Measurements from ENCODE around the gene ARAP2. TPM values are rescaled to one million over a fixed set of nuclear protein-coding genes. Genes with fewer than 3 reads are reported as not detected.

The ARAP2 gene
- polyA plus RNA-seq, 10 donors: 0.73 to 4.2 (median 1.1) TPM

DNA sequence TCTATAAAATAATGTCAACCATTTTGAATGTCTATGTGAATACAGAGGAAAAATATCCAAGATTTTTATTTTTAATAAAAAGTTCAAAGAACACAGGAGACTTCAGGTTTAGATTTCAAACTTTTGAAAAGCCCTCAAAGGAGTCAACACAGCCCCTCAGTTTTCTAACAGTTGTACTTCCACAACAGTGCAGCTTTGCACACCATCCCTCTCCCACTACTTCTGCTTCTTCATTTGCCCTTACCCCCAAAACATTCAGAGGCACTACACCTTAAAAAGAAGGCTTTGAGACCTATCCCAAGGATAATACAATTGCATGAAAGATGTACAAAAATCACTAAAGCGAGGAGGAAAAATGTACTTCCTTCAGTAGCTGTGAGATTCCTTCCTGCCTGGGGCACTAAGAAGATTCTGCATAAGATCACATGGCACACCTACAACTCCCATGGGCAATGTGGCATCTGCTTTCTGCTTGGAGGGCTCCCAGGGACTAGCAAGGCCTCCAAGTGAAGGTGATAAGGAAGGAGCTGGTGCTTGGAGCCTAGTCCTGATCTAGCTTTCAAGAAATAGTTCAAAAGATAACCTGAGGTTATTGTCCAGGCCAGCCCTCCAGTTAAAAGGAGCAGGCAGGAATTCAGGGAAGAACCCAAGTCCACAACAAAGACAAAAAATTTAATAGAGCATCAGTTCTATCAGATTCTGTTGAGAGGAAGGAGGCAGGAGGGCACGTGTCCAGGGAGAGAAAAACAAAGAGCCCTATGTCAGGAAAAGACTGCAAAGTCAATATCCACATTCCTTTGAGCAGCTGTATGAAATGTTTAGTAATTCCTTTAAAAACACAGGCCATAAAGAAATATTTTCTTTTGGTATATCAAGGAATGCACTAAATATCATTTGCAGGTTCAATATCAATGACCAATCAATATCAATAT lies 19.1 kb downstream of the ARAP2 start:
- DNase-seq: no peak

DNA sequence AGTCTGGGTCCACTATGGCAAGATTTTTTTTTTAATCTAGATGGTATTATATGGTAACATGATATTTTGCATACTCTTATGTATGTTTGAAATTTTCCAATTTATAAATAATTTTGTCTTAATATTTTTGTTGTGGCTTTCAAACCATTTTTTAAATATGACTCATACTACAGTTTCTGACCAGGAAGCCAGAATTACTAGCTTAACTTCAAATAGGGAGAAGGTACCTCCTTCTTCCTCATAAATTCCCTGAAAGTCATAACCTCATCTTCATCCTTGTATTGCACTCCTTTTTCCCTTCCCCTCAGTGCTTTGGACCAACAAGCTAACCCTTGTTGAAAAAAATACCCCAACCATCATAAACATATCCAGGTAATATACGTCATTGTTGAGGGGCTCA lies 21.6 kb downstream of the ARAP2 start:
- no peak for DNase-seq

DNA sequence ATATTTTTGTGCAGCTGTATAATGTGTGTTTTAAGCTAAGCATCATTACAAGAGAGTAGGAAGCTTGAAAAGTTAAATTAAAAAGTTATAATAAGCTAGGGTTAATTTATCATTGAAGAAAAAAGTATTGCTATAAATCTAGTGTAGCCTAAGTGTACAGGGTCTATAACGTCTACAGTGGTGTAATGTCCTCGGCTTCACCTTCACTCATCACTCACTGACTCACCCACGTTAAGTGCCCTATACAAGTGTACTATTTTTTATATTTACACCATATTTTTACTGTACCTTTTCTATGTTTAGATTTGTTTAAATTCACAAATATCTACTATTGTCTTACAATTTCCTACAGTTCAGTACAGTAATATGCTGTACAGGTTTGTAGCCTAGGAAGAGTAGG lies 23.5 kb downstream of the ARAP2 start:
- no peak for DNase-seq

DNA sequence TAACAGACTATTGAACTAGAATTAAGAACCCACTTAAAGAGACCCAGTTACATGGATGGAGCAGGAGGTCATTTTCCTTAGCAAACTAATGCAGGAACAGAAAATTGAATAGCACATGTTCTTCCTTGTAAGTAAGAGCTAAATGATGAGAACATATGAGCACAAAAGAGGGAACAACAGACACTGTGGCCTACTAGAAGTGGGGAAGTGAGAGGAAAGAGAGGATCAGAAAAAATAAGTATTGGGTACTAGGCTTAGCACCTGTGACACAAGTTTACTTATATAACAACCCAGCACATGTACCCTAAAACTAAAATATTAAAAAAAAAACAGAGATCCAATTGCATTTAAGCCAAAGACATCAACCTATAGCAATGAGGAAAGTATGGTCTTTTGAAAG lies 26.2 kb downstream of the ARAP2 start:
- DNase-seq: no peak

DNA sequence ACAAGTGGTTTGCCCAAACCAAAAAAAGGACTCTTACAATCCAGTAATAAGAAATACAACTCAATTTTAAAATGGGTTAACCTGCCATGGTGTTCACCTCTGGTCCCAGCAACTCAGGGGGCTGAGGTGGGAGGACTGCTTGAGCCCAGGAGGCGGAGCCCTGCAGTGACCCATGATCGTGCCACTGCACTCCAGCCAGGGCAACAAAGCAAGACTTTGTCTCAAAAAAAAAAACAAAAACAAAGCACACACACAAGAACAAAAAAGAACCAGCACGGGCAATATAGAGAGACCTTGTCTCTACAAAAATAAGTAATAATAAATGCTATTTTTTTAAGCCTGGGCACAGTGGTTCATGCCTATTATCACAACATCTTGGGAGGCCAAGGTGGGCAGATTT lies 28.7 kb downstream of the ARAP2 start:
- DNase-seq: no peak

DNA sequence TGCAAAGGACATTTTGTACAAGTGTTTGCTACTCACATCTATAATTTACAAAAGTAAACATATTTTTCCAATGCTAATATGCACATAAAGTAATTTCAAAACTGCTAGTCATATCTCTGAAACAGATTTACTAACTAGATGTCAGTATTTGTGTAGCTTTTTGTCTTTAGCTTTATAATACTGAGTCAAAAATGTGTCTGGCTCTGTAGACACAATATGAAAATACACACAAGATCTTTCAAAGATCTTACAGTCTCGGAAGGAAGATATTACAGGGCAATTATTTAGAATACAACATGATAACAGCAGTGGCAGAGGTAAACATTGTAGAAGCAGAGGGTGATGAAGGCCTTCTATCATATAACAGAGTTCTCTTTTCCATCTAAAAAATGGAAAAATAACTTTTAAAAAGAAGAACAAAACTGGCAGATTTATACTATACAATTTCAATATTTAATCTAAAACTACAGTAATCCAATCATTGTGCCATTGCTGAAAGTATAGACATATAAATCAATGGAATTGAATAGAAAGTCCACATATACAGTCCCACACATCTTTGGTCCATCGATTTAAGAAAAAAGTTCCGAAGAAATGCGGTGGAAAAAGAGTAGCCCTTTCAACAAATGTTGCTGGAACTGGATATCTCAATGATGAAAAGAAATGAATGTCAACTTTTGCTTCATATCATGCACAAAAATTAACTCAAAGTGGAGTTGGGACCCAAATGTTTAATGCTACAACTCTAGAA lies 29.4 kb downstream of the ARAP2 start:
- no peak for DNase-seq

DNA sequence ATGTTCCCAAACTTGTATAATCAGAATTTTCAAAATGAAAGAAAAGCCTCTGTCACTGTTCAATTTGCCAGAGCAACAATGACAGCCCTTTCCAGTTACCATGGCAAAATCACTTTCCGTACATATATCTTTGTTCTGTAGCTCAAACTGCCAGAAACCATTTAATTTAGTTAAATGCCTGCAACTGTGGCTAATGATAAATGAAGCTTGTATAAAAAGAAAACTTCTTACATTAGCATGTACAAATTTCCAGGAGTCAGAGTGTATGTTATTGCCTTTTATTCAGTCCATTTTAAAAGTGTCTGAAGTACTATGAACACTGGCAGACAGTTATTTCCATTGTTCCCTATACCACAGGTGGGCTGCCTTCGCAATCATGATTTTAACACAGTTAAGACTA lies 30.3 kb downstream of the ARAP2 start:
- DNase-seq: no peak

DNA sequence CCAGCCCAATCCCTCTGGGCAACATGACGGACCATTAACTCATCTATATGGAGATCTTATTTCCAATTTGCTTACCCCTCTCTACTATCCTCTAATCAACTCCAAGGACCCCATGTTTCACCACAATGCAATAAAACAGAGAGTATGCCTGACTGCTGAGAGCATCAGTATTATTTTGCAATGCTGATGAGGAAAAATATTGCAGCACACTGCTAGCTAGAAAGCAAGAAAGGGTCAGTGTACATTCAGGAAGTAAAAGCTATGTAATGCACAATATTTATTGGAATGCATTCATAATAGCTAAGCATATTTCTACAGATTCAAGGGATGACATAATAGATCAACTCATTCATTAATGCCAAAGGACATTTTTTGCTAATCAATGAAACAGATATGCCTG lies 33.2 kb downstream of the ARAP2 start:
- DNase-seq: no peak

DNA sequence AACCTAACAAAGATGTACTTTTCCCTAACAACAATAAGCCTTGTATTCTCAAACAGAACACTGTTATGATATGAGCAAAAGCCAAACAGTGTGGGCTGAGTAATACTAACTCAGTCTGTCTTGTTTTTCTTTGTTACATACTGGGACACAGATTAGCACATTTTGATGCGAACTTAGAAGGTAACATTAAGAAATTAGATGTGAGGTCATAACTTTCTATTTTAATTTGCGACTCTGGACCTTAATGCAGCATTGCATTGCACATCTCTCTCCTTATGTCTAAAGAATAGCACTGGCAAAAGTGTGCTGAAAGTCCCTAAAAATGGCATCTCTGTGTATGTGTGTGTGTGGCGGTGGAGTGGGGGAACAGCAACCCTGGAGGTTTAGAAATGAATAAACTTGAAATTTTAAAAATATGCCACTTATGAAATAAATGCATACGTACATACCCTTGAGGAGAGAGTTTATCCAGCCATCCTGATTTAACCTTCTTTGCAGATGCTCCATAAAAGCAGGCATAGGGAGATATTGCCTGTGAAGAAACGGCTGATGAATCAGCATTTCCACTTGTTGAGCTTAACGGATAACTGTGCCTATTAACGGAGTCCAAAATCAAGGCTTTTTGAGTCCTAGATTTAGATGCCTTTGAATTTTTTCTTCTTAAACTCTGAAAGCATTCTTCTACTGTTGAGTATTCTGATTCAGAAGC lies 34.2 kb downstream of the ARAP2 start:
- DNase-seq: no peak

DNA sequence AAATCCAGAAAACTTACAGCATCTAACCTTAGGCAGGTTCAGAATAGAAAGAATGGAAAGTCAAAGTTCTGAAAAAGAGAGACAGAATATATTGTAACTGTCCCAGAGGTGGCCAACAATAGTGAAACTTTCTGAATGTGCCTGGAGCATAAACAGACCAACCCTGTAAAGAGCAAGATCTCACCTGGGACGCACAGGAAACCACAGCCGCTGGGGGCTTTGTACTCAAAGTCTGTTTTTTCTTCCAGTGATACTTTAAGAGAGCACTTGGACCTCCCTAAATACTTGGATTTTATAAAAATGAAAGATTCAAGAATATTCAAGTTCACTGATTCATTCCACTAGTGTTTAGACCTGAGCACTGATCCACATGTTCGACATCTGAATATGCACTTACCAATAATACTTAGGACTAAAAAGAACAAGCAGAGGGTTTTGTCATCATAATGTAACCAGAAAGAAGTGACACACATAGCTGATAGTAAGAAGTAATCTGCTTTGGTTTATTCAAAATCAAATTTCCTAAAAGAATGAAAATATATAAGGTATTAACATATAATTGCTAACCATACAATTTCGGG lies 35.3 kb downstream of the ARAP2 start:
- no peak for DNase-seq

DNA sequence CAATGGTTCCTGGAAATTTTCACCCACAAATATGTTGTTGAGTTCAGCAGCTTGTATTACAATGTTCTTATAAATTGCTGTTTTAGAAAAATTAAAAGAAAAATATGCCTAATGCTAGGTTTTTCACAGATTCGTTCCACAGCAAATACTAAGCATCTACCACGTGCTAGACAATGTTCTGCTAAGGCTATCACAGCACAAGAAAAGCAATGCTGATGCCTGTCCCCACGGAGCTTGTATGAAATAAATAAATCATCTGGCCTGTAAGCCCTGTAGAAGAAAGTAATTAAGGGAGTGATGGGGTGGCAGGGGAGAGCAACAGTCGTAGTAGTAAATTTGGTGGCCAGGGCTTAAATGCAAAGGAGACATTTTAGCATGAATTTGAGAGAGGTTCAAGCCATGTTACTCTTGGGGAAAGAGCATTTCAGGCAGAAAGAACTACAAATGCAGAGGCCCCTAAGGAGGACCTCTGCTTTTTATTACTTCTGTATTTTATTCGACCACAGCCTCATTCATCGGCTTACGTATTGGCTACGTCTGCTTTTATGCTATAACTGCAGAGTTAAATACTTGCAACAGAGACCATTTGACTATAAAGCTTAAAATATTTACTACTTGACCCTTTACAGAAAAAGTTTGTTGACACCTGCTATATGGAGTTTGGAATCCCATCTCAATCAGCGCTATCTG lies 36.3 kb downstream of the ARAP2 start:
- DNase-seq: no peak

DNA sequence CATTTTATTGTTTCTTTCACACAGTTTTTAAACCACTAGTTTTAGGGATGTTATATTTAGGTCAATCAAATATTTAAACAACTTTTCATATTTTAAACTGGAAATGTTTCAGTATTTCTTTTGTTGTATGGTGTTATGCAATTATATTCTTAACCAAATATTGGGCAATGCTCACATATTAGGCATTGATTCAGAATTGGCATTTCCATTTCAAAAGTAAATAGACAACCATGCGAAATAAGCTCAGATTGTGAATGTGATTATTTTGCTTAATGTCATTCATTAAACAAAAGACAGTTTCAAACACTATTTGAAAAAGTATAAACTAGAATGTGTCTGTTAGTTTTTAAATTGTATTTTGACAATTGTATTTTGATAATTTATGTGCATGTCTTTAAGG lies 36.9 kb downstream of the ARAP2 start:
- DNase-seq: no peak

DNA sequence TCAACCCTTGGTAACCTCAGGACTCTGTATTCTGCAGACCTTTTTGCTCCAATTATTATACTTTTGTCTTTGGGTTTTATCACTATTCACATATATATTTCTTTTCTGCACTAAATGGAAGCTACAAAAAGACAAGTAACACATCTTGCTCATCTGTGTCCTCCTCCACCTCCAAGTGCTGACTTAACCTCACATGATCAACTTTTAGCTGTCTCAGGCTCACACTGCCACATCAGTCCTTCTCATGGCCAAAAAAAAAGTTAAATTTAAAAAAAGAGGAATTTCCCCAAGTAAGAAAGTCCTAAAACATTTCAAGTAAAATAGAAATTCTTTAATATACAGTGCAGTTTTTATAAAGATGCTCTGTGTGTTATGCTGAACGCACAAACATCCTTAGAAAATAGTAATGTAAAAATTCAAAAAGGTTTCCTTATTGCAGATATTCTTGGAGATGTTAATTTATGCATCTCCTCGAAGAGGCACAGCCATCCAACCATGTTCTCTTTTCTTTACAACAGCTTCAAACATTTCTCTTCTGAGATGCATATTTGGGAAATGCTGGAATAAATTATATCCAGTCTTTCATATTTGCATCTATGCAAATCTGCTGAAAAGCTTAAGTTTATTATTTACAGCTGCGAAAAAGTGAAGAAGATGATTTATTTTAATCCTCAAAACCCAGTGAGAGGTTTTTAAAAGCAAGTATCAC lies 37.6 kb downstream of the ARAP2 start:
- no peak for DNase-seq

DNA sequence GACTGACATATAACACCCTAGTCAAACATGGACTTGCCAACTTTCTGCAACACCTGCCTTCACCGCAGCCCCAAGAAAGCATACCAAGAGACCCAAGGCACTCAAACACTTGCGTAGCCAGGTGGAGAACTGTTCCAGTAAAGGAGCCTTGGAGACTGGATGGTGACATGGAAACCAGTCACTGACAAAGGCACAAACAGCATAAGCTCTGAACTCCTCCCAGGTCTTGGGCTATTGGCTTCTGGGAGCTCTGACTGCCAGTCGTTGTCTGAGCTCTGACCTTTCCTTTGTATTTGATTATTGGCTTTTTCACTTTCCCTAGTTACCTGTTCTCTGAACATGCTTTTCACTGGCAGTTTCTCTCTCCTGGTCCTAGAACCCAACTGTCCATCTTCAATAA lies 38.3 kb downstream of the ARAP2 start:
- DNase-seq: no peak

DNA sequence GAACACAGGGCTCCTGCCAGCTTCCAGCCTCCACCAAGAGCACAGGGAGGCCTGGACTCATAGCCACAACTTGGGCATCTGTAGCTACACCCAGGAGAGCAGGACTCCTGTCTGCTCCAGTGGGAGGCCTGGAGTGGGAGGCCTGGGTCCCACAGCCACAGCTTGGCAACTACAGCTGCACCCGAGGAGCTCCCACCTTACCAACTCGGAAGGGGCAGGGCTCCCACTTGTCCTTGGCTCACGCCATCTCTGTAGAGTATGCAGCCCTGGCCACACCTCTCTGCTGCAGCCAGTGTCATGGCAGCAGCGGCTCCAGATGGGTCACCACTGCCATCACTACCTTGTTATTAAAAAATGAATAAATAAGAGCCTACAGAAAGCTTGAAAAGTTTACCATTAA lies 45.5 kb downstream of the ARAP2 start:
- no peak for DNase-seq

DNA sequence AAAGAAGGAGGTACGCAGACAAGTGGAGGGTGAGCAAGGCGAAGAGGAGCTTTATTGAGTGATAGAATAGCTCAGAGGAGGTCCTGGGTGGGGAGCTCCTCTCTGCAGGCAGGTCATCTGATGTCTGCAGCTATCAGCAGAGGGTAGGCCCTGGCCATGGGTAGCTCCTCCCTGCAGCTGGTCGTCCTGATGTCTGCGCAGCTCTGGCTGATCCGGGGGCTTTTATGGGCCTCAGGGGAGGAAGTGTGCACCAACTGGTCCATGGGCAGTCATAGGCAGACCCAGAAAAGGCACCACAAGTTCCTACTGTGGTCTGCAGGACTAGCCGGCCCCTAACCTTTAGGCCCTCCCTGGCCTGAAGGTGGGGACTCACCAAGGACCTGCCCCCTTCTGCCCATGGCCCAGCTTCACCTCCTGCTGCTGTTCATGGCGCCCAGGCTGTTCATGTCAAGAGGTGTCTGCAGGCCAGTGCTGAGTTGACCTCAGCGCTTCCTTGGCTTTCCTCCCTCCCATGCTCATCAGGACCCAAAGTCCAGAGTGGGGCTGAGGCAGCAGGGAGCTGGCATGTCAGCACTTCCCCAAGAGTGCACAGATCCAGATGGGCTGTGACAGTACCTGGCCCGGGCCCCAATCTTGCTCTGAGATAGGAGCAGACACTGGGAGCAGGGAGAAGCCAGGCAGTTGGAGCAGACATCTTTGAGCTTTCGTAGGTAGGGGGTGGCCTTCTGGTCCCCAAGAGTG lies 46.1 kb downstream of the ARAP2 start:
- no peak for DNase-seq

DNA sequence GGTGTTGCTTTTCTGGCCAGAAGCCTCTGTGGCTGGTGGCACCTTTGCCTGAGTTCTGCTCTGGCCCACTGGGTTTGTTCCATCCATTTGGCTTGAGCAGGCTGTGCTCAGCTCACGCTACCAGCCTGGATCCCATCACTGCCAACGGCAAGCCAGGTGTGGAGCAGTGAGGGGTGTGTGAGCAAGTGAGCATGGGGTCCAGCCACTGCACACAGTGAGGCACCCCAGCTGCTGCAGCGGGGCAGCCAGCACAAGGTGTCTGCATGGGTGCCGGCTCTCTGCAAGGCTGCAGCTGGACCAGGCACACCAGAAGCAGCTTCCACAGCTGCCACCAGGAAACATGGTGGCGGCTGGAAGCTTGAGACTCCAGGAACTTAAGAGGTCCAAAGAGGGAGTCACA lies 46.8 kb downstream of the ARAP2 start:
- no peak for DNase-seq

DNA sequence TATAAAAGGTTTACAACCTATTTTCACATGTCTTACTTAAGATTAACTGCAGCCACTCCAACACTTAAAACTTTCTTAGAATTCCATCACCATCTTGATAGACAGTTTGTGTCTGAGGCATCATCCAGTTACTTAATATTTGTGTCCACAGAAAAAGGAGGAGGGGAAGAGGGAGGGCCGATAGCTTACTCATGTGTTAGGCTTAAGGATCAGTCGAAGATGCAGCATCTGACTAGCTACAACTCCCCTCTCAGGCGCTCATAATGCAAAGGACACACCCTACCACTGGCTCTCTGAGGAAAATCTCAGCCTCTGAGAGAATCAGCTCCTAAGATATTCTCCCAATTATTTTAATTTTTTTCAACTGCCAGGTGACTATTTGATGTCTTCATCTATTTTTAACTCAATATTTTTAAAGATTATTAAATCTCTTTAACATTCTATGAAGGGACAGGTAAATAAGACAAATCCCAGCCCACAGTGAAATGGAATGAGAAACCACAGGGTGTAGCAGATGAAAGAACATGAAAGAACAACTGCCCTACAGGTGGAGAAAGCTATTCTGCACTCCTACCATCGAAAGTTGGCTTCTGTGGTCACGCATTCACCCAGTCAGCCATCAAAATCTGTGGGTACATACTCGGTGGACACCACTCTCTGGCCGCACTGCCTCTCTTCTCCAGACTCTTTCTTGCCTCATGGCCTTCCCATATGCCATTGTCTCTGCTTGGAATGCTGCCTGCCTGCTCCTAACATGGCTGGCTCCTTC lies 48.0 kb downstream of the ARAP2 start:
- DNase-seq: no peak

DNA sequence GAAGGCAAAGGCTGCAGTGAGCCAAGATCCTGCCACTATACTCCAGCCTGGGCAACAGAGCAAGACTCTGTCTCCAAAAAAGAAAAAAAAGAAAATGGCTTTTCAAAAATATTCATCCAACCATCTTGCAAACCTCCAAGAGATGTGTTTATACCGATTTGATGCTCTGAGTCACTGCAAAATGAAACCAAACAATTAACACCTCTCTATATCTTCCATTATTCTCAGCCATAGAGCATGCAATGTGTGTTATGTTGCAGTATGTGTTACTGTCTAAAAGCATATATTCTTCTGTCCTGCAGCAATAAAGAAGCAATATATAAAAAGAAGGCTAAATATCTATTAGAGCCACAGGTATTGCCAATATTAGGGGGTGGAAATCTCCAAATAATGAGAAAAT lies 51.4 kb downstream of the ARAP2 start:
- DNase-seq: no peak

Measured in muscle of back (tissue), 11 donors.